Stimulated activated CD4-positive, alpha-beta T cell treated with anti-CD3 and anti-CD28 coated beads, Interleukin-4, amount 100 ng/mL, for 1 hour (primary cell): ENCODE results near the gene DKK2.
"Not testable (repeated sequence)": the region's sequence is repeated elsewhere in the genome, so short reads cannot be mapped to it uniquely, and the experiment has no call there.

ENCODE experiments used
- DNase-seq: peaks from one replicate; pipeline ENCODE4 v3.0.0-alpha.2; 2020

The DKK2 gene

DNA sequence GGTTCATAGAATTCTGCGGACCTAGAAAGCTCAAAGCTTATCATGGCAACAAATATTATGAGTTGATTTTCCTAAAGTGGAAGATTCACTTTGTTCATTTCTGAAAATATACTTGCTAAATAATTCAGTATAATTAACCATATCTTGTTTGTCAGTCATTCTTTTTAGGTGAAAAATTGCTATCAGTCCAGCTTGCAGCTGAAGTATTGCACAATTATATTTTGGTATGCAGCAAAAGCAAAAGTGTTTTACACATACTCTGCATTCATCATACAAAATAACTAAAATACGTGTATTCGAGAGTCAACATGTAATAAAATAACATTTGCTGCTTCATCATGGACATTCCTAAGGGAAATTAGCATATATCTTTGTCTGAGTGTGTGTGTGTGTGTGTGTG is 24.8 kb downstream of the DKK2 start:
- DNase-seq: no peak

DNA sequence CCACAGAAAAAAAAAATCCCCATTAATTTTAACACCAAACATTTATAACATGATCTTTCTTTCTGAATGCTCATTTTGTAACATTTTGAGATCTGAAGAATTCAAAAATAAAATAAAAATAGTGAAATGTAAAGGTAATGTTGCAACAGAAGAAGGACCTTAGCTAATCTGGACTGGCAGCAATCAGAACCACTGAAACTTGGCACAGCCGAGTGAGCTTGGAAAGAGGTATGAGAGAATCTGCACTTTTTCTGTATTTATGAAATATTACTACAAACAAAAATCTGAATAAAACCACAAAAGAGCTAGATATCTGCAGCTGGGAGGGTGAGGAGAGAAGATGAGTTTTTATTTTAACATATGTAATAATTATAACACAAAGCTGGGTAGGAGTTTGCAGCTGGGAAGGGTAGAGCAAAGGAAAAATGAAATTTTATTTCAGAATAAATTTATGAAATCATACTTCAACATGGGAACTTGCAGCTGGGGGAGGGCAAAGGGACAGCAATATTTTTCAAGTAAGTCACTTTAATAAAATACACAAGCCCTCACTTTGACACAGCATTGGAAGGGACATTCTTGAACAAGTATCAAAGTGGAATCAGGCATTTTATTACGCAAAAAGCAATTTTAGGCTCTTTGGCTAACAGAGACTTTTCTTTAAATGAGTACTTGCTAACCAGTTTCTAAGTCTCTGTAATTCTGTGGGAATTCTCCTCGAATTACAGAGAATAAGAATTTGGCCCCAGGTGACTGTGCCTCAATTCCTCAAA is 26.7 kb downstream of the DKK2 start:
- no peak for DNase-seq

DNA sequence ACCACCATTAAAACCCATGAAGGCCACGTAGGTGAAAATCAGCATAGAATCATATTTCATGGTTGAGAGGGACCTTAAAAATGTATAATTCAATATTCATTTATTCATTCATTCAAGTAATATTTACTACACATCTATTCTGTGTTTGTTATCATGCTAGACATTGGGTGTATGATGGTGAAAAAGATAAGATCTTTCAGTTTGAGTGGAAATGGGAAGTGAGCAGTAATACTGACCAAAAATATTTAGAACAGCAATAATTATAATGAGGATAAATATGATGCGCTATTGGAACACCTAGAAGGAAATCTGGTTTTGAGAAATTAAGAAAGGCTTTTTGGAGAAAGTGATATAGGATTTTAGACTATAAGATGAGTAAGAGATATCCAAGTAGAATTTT is 28.0 kb downstream of the DKK2 start:
- DNase-seq: no peak

DNA sequence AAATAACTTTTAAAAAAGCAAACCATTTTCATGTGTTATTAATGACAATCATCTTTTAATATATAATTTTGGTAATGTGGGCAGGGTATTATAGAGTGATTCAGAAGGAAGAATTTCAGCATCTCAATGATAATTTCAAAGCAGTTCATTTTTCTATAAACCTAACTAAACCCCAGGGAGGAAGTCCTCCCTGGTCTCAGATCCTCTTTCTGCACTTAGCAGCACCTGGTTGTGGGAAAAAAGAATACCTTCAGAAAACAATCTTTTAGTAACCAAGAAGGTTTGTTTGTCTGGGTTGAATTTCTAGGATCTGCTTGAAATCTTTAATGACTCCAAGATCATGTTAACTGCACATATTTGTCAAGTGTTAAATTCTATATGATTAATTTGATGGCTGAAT is 29.9 kb downstream of the DKK2 start:
- no peak for DNase-seq

DNA sequence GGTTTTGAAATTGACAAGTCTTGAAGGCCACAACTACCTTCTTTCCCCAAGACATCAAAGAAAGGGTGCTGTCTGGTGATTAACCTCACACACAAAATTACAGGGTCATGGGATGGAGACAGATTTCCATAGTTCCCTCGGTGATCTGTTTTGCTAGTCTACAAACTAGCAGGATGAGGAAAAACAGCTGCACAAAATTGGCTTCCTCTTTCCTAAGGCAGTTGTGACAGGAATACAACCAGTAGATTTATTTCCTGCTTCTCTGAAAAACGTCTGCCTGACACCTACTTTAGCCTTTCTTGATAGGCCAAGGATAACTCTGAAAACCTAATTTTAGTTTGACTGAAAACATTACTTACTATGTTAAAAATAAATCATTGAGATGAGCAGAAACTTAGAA is 39.6 kb downstream of the DKK2 start:
- no peak for DNase-seq

DNA sequence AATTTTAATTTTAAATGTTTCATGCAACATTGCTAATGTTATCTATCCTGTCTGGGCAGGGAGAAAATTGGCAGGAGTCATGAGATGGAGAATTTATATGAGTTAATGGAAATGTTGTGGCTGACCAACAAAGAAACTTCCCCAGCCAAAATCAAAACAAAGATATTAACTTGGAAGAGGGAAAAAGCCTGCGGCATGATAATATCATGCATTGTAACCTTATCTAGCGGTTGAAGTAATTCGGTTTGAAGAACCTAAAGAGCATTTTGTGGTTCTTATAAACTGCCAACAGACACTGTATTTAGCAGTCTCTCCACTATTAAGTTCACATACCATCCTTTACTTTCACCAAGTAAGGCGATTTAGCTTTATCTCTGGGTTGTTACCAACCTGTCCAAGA is 42.3 kb downstream of the DKK2 start:
- no peak for DNase-seq

DNA sequence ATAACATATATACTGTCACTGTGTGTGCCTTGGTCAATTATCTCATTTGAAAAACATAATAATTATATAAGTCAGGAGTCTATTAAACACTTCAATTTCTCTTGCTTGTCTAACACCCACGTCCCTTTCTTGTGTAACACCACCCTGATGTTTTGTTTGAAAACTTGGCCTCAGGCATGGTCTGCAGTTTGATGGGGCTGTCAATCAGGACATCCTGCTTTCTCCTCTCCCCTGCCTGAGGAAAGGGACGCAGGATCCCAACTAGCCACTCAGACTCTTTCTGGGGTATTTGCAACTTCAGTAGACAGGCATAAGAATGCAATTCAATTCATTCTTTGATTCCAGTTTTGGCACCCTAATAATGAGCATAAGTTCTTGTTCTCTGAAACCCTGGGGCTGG is 48.8 kb downstream of the DKK2 start:
- DNase-seq: no peak

DNA sequence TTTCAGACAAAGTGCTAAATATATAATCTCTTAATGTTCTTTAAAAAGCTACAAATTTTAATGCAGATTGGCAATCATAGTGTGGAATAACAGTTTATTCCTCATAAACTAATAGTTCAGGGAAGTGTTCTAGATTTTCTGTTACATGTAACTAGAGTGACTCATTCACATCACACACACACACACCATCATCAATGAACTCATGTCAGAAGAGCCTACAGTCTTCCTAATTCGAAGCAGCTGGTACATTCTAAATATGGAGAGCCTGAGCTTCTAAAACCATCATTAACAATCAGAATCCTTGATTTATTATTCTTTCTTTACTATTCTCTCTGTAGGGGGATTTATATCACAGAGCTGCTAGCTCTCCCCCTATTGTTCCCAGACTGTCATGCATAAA is 49.6 kb downstream of the DKK2 start:
- DNase-seq: no peak

DNA sequence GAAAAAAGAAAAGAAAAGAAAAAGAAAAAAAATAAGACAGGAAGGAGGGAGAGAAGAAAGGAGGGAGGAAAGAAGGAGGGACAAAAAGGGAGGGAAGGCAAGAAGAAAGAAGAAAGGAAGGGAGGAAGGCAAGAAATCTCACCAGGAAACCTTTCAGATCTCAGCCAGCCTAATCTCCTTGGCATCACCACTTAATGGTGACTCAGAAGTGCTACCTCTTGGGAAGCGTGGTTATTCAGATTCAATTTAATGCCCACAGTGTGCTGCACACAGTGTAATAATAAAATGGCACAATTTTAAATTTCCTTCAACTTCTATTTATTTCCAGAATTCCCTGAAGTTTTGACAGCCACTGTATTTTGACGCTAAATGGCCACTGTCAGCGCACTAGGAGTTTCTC is 50.3 kb downstream of the DKK2 start:
- no peak for DNase-seq

DNA sequence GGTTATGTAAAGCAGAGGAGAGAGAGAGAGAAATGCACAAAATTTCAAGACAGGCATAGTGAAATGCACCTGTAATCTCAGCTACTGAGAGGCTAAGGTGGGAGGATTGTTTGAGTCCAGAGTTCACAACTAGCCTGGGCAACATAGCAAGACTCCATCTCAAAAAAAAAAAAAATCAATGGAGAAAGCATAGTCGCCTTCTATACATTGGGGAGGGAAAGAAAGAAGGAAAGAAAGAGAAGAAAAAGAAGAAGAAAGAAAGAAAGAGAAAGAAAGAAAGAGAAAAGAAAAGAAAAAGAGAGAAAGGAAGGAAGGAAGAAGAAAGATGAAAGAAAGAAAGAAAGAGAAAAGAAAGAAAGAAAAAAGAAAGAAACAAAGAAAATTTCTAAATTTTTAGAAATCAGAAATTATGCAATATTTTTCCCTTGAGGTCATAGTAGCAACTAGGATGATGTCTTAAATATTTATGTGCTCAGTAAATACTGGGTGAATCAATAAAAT is 53.4 kb downstream of the DKK2 start:
- no peak for DNase-seq

DNA sequence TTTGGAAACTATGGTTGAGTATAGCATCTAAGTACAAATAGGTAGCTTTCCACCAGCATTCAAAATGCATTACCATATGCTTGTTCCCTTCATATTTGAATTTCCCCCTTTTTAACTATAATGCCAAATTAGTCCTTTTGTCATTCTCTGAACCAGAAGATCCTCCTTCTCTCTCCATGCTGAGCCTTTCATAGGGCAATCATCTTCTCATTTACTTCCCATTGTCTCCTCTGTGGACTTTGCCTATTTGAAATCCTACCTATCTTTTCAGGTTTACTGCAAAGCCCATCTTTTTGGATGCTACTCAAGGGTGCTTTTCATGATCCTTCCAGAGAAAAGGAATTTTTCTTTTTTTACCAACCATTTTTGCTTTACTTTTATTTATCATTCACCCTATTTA is 54.7 kb downstream of the DKK2 start:
- DNase-seq: no peak

DNA sequence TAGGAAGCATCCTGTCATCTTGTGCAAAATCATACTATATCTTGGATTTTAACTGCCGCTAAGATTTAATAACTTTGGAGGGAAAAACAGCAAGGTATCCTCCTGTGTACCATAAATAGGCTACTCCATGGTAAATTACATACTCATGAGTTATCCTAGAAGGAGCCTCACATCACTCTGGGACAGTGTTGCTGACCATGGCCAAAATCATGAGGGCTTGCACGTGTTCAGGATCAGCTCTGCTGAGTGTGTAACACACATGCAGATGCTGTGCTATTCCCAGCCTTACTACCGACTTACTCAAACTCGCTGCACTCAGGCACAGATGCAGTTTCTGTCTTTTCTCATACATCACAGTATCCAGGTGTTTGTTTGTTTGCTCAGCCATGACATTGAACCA is 56.6 kb downstream of the DKK2 start:
- no peak for DNase-seq

DNA sequence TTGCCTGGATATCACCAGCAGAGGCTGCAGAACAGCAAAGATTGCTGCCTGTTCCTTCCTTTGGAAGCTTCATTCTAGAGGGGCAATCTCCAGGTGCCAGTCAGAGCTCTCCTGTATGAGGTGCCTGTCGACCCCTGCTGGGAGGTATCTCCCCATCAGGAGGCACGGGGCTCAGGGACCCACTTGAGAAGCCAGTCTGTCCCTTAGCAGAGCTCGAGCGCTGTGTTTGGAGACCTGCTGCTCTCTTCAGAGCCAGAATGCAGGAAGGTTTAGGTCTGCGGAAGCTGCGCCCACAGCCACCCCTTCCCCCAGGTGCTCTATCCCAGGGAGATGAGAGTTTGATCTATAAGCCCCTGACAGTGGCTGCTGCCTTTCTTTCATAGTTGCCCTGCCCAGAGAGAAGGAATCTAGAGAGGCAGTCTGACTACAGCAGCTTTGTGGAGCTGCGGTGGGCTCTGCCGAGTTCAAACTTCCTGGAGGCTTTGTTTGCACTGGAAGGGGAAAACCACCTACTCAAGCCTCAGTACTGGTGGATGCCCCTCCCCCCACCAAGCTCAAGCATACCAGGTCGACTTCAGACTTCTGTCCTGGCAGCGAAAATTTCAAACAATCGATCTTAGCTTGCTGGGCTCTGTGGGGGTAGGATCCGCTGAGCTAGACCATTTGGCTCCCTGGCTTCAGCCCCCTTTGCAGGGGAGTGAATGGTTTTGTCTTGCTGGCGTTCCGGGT is 57.9 kb downstream of the DKK2 start:
- no peak for DNase-seq

DNA sequence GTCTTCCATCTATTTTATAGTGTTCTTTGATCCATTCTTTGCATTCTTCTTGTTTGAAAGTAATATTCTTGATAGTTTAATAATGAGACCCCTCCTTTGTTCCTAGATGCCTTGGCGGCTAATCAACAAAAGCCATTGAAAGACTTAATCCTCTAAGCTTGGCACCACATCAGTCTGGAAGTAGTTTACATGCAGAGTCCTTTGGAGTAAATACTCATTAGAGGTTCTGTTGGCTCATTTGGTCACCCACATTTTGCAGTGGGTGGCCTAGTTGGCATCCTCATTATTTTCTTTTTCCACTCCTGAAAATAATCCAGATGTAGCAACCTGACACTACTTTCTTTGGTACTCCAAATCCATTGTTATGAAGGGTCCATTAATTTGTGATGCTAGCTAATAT is 64.5 kb downstream of the DKK2 start:
- DNase-seq: no peak

DNA sequence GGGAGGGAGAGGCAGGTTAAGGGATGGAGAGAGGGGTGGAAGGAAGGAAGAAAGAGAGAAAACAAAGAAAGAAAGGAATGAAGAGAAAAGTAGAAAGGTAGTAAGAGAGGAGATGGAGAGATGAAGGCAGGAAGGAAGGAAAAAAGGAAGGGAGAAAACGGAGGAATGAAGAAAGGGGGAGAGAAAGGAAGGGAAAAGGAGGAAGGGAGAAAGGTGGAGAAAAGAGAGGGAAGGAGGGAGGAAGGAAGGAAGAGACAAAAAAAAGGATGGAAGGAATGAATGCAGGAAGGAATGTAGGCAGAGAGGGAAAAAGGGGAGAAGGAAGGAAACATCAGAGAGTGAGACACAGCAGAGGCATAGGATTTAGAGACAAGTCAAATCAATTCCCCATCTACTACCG is 68.2 kb downstream of the DKK2 start:
- DNase-seq: no peak

DNA sequence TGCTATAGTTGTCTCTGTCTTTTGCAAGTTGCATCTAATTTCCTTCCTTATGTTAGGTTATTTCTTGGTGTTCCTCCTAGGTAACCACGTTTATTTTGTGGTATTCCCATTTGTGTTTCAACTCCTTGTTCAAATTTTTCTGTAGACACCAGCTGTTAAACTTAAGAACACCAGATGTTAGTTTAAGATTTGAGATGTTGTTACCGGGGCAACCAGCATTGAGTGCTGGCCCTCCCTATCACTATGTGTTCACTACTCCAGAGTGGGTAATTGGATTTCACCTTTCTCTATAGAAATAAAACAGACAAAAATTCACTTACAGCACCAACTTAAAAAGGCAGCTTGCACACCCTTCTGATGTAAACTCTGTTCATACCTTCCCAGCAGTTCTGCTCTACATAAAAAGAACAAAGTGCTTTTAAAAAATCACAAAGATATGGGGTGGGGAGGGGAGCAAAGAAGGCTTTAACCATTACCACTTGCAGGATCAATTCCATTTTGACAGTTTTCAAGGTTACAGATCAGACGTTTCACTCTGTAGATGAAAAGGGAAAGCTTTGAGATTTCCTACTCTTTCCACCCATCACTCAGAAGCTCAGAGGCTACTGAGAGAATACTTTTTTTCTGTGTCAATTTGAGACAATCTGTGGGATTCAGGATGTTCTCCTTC is 82.9 kb downstream of the DKK2 start:
- DNase-seq: no peak

DNA sequence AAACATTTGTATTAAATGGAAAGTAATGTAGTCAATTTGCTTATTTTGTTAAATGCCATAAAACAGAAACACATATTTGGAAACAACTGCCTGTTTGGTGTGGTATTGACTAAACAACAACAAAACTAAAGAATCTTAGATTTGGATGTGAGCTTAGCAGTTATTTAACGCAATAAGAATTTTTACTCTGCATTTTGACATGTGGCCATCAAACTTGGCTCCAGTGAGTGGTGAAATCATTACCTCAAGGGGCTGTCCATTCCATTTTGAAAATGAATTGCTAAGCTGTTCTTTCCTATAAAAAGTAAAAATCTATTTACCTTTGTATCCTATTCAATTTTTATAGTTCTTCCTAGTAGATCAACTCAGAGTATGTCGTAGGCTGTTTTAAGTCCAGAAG is 84.2 kb downstream of the DKK2 start:
- no peak for DNase-seq

DNA sequence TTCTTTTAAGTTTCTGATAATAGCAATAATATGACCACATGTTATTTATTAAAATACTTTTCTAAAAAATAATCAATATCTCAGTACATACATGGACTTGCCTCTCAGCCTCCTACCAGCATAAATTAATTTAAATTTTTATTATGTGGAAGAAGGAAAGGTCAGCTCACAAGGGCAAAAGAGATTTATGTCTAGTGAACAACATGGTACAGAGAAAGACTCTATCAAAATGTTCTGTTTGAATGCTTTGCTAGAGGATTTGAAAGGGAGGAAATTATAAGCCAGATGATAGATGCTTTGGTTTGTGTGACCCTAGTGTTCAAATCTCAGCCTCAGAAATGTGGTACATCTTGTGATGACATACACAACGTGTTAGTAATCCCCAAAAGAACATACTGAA is 94.3 kb downstream of the DKK2 start:
- DNase-seq: no peak

DNA sequence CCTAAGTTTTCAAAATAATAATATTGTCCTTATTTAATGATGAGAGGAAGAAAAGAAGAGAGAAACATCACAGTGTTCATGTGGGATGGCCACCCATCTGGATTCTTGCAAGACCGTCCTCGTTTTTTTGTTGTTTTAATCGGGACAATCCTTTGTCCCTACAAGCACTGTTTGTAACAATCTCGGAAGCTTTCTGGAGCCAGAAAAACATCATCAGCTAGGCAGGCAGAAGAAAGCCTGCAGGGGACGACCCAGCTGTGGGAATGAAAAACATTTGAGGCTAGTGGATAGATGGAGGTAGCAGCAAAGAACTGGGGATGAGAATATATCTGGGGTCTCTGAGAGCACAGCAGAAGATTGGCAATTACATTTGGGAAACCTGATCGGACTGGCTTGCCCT is 105.6 kb downstream of the DKK2 start:
- no peak for DNase-seq

DNA sequence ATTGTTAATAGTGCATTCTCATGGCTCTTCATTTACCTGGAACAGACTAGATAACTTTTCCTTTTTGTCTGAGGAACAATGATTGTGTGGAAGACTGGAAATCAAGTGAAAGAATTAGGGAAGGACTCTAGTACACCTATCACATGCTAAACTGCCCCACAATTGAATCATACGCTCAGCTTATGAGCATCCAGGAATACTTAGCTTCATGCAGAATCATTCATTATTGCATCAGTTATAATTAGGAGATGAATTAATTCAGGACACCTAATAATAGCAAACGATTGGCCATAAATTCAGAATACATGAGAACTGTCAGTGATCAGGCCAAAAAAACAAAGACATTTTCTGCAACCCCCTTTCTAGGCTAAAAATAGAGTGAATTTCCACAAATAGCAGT is 106.9 kb downstream of the DKK2 start:
- DNase-seq: no peak

DNA sequence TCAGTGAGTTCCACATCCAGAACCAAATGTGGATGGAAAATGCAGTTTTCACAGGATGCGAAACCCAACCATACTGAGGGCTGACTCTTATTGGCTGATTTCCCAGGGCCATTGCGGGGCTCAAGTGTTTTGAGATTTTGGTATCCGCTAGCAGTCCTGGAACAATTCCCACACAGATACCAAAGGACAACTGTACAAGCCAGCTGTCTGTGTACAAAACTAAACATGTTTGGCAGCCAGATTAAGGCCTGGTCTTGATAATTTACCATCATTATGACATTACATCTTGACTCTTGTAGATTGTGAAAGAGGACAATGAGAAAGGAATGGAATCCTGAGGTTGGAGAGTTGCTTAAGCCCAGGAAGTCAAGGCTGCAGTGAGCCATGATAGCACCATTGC is 121.9 kb downstream of the DKK2 start:
- DNase-seq: no peak

DNA sequence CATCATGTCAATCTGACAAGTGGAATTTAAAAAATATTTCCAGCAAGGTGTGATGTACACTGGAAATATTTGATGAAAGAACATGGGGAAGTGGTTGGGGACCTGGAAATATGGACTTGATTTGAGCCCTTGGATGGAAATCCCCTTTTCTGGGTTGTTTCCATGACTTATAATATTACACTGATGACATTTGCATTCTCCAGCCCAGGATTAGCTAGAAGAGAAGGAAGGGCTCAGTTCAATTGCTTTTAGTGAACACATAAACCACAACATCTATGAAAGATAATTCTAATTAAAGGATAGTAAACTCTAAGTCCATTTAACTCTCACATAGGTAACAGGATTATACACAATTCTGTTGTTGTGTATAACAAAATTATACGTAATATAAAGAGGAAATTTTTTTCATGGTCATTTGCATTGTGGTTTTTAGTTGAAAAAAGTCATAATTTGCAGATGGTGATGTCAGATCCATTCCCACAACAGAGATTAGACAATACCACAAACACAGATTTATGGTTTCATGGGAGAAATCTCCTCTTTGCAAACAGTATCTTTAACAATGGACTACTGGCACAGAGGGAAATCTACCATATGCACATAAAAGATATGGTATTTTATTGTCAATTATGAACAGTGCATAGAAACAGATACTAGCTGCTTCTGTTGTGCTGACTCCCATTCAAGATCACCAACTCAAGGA is 126.5 kb downstream of the DKK2 start:
- DNase-seq: no peak

DNA sequence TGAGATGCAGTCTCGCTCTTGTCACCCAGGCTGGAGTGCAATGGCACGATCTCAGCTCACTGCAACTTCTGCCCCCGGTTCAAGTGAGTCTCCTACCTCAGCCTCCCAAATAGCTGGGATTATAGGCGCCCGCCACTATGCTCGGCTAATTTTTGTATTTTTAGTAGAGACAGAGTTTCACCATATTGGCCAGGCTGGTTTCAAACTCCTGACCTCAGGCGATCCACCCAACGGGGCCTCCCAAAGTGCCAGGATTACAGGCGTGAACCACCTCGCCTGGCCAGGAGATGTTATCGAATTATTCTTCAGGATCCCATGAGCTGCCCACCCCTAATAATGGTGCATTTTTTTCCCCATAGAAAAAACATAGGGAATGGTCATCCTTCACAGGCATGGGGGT is 128.1 kb downstream of the DKK2 start:
- not testable (repeated sequence) for DNase-seq
